ENCODE results near the gene RC3H2.
A peak's percentile ranks its signal among the peaks of the same experiment; 100 is the strongest.
"Not testable (repeated sequence)": the region's sequence is repeated elsewhere in the genome, so short reads cannot be mapped to it uniquely, and the experiment has no call there.

Gene RC3H2

GRCh38 chr9:122816163-122816867 is 88.8 kb downstream of the RC3H2 start:
- peak; percentile 16 for DNase-seq (ENCODE audit: low spot score)
- Mint-ChIP-seq H3K27ac (peak overlapping the region; percentile 83), H3K4me3 (peak overlapping the region; percentile 68), H3K9me3 (no peaks in the 10 kb centered on the region), H3K27me3 (ENCODE audit: low read depth) (no peaks in the 10 kb centered on the region), H3K36me3 (ENCODE audit: low read depth) (peaks cover 32% of the 10 kb centered on the region), H3K4me1 (ENCODE audit: low read depth) (peaks cover 22% of the 10 kb centered on the region)

- Mint-ChIP-seq H3K4me1 (ENCODE audit: low read depth) (peaks cover 21% of the 10 kb centered on the region), H3K36me3 (ENCODE audit: low read depth) (peaks cover 30% of the 10 kb centered on the region), H3K27ac (no peak overlapping the region), H3K27me3 (ENCODE audit: low read depth) (no peaks in the 10 kb centered on the region), H3K9me3 (no peaks in the 10 kb centered on the region), H3K4me3 (peak overlapping the region; percentile 68)
- no peak for DNase-seq (ENCODE audit: low spot score)
Observed at GRCh38 chr9:122815544-122815943, 89.6 kb downstream of the RC3H2 start.

- Mint-ChIP-seq H3K27ac (peak overlapping the region; percentile 31), H3K4me3 (no peak overlapping the region), H3K4me1 (ENCODE audit: low read depth) (peaks cover 15% of the 10 kb centered on the region), H3K9me3 (no peaks in the 10 kb centered on the region), H3K27me3 (ENCODE audit: low read depth) (no peaks in the 10 kb centered on the region), H3K36me3 (ENCODE audit: low read depth) (peaks cover 21% of the 10 kb centered on the region)
- DNase-seq (ENCODE audit: low spot score): no peak
Observed at GRCh38 chr9:122814545-122814944, 90.6 kb downstream of the RC3H2 start.

GRCh38 chr9:122812736-122813135 is 92.4 kb downstream of the RC3H2 start:
- Mint-ChIP-seq H3K4me3 (no peak overlapping the region), H3K4me1 (ENCODE audit: low read depth) (peaks cover 26% of the 10 kb centered on the region), H3K27me3 (ENCODE audit: low read depth) (no peaks in the 10 kb centered on the region), H3K36me3 (ENCODE audit: low read depth) (peaks cover 16% of the 10 kb centered on the region), H3K27ac (no peak overlapping the region), H3K9me3 (no peaks in the 10 kb centered on the region)
- no peak for DNase-seq (ENCODE audit: low spot score)

- peaks cover 5% of the 10 kb centered on the region for H3K36me3 Mint-ChIP-seq (ENCODE audit: low read depth)
- H3K27me3 Mint-ChIP-seq (ENCODE audit: low read depth): no peaks in the 10 kb centered on the region
- peak; percentile 60 for DNase-seq (ENCODE audit: low spot score)
- H3K4me1 Mint-ChIP-seq (ENCODE audit: low read depth): peaks cover 18% of the 10 kb centered on the region
- H3K27ac Mint-ChIP-seq: no peak overlapping the region
- no peaks in the 10 kb centered on the region for H3K9me3 Mint-ChIP-seq
- H3K4me3 Mint-ChIP-seq: no peak overlapping the region
Observed at GRCh38 chr9:122810306-122810946, 94.7 kb downstream of the RC3H2 start.

GRCh38 chr9:122809261-122809660 is 95.9 kb downstream of the RC3H2 start:
- H3K27me3 Mint-ChIP-seq (ENCODE audit: low read depth); DNase-seq (ENCODE audit: low spot score); H3K27ac Mint-ChIP-seq; H3K4me3 Mint-ChIP-seq; H3K36me3 Mint-ChIP-seq (ENCODE audit: low read depth); H3K9me3 Mint-ChIP-seq: not testable (repeated sequence)
- peaks cover 17% of the 10 kb centered on the region for H3K4me1 Mint-ChIP-seq (ENCODE audit: low read depth)

GRCh38 chr9:122808141-122808540 is 97.0 kb downstream of the RC3H2 start:
- Mint-ChIP-seq H3K9me3 (no peaks in the 10 kb centered on the region), H3K27ac (no peak overlapping the region), H3K36me3 (ENCODE audit: low read depth) (no peaks in the 10 kb centered on the region), H3K4me1 (ENCODE audit: low read depth) (peaks cover 17% of the 10 kb centered on the region), H3K4me3 (no peak overlapping the region), H3K27me3 (ENCODE audit: low read depth) (no peaks in the 10 kb centered on the region)
- no peak for DNase-seq (ENCODE audit: low spot score)

- Mint-ChIP-seq H3K9me3 (no peaks in the 10 kb centered on the region), H3K4me3 (no peak overlapping the region), H3K27ac (no peak overlapping the region), H3K4me1 (ENCODE audit: low read depth) (peaks cover 17% of the 10 kb centered on the region), H3K27me3 (ENCODE audit: low read depth) (no peaks in the 10 kb centered on the region), H3K36me3 (ENCODE audit: low read depth) (no peaks in the 10 kb centered on the region)
- peak; percentile 85 for DNase-seq (ENCODE audit: low spot score)
Observed at GRCh38 chr9:122807271-122807900, 97.8 kb downstream of the RC3H2 start.

- Mint-ChIP-seq H3K36me3 (ENCODE audit: low read depth) (no peaks in the 10 kb centered on the region), H3K4me3 (no peak overlapping the region), H3K27ac (no peak overlapping the region), H3K27me3 (ENCODE audit: low read depth) (no peaks in the 10 kb centered on the region), H3K4me1 (ENCODE audit: low read depth) (peaks cover 17% of the 10 kb centered on the region), H3K9me3 (no peaks in the 10 kb centered on the region)
- DNase-seq (ENCODE audit: low spot score): no peak
Observed at GRCh38 chr9:122806661-122807060, 98.5 kb downstream of the RC3H2 start.

- Mint-ChIP-seq H3K4me1 (ENCODE audit: low read depth) (no peaks in the 10 kb centered on the region), H3K36me3 (ENCODE audit: low read depth) (no peaks in the 10 kb centered on the region), H3K27ac (no peak within 1 kb of the TSS), H3K4me3 (no peak within 1 kb of the TSS), H3K27me3 (ENCODE audit: low read depth) (no peaks in the 10 kb centered on the region), H3K9me3 (no peaks in the 10 kb centered on the region)
- DNase-seq (ENCODE audit: low spot score): no peak
Observed at GRCh38 chr9:122800066-122801060, 104.8 kb downstream of the RC3H2 start, which contains the start of gene OR1K1. OR1K1 (plus strand) TSS chr9:122800123; CDS start chr9:122800123, 0 bp downstream.

GRCh38 chr9:122797316-122798063 is 107.7 kb downstream of the RC3H2 start:
- Mint-ChIP-seq H3K4me1 (ENCODE audit: low read depth) (no peaks in the 10 kb centered on the region), H3K27me3 (ENCODE audit: low read depth) (no peaks in the 10 kb centered on the region), H3K36me3 (ENCODE audit: low read depth) (no peaks in the 10 kb centered on the region), H3K9me3 (no peaks in the 10 kb centered on the region), H3K4me3 (no peak overlapping the region), H3K27ac (no peak overlapping the region)
- DNase-seq (ENCODE audit: low spot score): no peak
